ENCODE data around the gene SPHK2. TPM values are rescaled to one million over a fixed set of nuclear protein-coding genes. Genes with fewer than 3 reads are reported as not detected.
"Not testable (repeated sequence)": the region's sequence is repeated elsewhere in the genome, so short reads cannot be mapped to it uniquely, and the experiment has no call there.

SPHK2 gene
- total RNA-seq, 1 donor from 2014 or later = 8.0 TPM

DNA sequence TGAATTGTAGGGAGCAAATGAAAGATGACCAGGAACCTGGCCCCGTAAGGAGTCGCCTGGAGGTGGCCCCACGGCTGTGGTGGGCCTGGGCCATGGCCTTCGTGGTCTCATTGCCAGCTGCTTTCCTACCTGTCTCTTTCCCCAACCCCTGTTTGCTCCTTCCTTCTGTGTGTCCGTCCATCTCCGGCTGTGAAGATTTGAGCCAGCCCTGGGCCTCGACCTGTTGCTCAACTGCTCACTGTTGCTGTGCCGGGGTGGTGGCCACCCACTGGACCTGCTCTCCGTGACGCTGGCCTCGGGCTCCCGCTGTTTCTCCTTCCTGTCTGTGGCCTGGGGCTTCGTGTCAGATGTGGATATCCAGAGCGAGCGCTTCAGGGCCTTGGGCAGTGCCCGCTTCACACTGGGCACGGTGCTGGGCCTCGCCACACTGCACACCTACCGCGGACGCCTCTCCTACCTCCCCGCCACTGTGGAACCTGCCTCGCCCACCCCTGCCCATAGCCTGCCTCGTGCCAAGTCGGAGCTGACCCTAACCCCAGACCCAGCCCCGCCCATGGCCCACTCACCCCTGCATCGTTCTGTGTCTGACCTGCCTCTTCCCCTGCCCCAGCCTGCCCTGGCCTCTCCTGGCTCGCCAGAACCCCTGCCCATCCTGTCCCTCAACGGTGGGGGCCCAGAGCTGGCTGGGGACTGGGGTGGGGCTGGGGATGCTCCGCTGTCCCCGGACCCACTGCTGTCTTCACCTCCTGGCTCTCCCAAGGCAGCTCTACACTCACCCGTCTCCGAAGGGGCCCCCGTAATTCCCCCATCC, 9.4 kb downstream of the SPHK2 start:
- intact Hi-C loops (cut with micrococcal nuclease) = no loop called here
- H3K4me1 ChIP-seq = peaks cover 61% of the 10 kb centered on the region
- H3K27me3 ChIP-seq (ENCODE audit: low read depth) = no peaks in the 10 kb centered on the region
- H3K4me3 ChIP-seq = no peak overlapping the region
- peak overlapping the region; percentile 98 for H3K27ac ChIP-seq (replicated peaks)
- H3K36me3 ChIP-seq = peaks cover 16% of the 10 kb centered on the region
- TF ChIP-seq, protein P1, sequence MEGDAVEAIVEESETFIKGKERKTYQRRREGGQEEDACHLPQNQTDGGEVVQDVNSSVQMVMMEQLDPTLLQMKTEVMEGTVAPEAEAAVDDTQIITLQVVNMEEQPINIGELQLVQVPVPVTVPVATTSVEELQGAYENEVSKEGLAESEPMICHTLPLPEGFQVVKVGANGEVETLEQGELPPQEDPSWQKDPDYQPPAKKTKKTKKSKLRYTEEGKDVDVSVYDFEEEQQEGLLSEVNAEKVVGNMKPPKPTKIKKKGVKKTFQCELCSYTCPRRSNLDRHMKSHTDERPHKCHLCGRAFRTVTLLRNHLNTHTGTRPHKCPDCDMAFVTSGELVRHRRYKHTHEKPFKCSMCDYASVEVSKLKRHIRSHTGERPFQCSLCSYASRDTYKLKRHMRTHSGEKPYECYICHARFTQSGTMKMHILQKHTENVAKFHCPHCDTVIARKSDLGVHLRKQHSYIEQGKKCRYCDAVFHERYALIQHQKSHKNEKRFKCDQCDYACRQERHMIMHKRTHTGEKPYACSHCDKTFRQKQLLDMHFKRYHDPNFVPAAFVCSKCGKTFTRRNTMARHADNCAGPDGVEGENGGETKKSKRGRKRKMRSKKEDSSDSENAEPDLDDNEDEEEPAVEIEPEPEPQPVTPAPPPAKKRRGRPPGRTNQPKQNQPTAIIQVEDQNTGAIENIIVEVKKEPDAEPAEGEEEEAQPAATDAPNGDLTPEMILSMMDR (IDR thresholded peaks at IDR 0.05; ENCODE audit: borderline replicate concordance) = no peak
- H3K9me3 ChIP-seq (replicated peaks) = no peaks in the 10 kb centered on the region
- no peak for DNase-seq

DNA sequence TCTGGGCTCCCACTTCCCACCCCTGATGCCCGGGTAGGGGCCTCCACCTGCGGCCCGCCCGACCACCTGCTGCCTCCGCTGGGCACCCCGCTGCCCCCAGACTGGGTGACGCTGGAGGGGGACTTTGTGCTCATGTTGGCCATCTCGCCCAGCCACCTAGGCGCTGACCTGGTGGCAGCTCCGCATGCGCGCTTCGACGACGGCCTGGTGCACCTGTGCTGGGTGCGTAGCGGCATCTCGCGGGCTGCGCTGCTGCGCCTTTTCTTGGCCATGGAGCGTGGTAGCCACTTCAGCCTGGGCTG, 9.9 kb downstream of the SPHK2 start:
- Histone ChIP-seq H3K27me3 (ENCODE audit: low read depth) (no peaks in the 10 kb centered on the region), H3K4me1 (peaks cover 63% of the 10 kb centered on the region), H3K9me3 (replicated peaks) (no peaks in the 10 kb centered on the region), H3K4me3 (no peak overlapping the region), H3K36me3 (peaks cover 16% of the 10 kb centered on the region), H3K27ac (replicated peaks) (peak overlapping the region; percentile 98)
- intact Hi-C loops (cut with micrococcal nuclease) = no loop called here
- no peak for DNase-seq
- TF ChIP-seq, protein P1 (IDR thresholded peaks at IDR 0.05; ENCODE audit: borderline replicate concordance) = no peak

DNA sequence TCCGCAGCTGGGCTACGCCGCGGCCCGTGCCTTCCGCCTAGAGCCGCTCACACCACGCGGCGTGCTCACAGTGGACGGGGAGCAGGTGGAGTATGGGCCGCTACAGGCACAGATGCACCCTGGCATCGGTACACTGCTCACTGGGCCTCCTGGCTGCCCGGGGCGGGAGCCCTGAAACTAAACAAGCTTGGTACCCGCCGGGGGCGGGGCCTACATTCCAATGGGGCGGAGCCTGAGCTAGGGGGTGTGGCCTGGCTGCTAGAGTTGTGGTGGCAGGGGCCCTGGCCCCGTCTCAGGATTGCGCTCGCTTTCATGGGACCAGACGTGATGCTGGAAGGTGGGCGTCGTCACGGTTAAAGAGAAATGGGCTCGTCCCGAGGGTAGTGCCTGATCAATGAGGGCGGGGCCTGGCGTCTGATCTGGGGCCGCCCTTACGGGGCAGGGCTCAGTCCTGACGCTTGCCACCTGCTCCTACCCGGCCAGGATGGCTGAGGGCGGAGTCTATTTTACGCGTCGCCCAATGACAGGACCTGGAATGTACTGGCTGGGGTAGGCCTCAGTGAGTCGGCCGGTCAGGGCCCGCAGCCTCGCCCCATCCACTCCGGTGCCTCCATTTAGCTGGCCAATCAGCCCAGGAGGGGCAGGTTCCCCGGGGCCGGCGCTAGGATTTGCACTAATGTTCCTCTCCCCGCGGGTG, 10.4 kb downstream of the SPHK2 start:
- H3K4me3 ChIP-seq = peak overlapping the region; percentile 41

DNA sequence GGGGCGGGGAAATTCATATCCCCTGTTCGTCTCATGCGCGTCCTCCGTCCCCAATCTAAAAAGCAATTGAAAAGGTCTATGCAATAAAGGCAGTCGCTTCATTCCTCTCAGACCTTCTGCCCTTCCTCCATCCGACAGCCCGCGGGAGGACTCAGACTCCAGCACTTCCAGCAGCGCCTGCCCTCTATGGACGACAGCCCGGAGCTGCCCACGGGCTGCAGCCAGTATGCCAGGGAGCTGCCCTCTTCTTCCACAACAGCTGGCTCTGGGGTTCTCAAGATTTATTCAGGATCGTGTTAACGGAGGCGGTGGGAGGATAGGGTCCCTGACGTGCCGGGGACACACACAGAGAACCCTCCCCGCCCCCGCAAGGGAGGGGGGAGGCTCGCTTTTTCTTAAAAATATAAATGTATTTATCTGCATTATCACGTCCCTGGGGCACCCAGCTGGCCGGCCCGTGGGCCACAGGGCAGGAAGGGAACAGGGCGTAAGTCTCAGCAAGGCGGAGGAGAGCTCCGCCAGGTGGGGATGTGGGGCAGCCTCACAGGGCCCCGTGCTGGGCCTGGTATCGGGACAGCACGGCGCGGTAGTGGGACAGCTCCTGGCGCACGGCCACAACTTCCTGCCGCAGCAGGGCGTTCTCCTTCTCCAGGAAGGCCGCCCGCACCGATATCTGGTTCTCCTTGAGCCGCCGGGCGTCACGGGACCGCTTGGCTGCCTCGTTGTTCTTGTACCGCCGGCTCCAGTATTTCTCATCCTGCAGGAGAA, 11.2 kb downstream of the SPHK2 start:
- Histone ChIP-seq H3K27me3 (ENCODE audit: low read depth) (no peaks in the 10 kb centered on the region), H3K9me3 (replicated peaks) (no peaks in the 10 kb centered on the region), H3K4me1 (peaks cover 62% of the 10 kb centered on the region), H3K36me3 (peaks cover 16% of the 10 kb centered on the region), H3K4me3 (peak overlapping the region; percentile 41), H3K27ac (replicated peaks) (peak overlapping the region; percentile 98)
- peak; percentile 86 for DNase-seq
- intact Hi-C loops (cut with micrococcal nuclease) = no loop called here
- TF ChIP-seq, protein P1 (IDR thresholded peaks at IDR 0.05; ENCODE audit: borderline replicate concordance) = peak; percentile 43

More for the DNA sequence above, 10.4 kb downstream of the SPHK2 start:
- Histone ChIP-seq H3K27ac (replicated peaks) (peak overlapping the region; percentile 98), H3K36me3 (peaks cover 16% of the 10 kb centered on the region), H3K27me3 (ENCODE audit: low read depth) (no peaks in the 10 kb centered on the region), H3K4me1 (peaks cover 63% of the 10 kb centered on the region), H3K9me3 (replicated peaks) (no peaks in the 10 kb centered on the region)
- intact Hi-C loops (cut with micrococcal nuclease) = no loop called here
- DNase-seq = peak; percentile 54
- TF ChIP-seq, protein P1 (IDR thresholded peaks at IDR 0.05; ENCODE audit: borderline replicate concordance) = no peak

DNA sequence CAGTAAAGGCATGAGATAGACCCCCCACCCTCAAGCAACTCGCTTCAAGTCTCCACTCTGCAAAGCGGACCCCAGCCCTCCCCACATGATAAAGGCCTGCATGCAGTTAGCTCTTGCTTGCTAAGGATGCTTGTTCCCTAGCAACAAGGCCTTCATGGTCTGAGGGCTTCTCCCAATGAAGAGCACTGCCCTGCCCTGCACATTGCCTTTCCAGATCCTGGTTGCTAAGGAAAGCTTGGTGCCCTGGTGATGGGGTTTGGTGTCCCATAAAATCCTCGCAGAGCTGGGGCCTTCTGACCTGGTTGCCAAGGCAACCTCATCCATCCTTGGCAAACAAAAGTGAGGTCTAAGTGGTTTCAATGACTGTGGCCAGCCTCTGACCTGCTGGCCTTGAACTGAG, 11.9 kb downstream of the SPHK2 start:
- intact Hi-C loops (cut with micrococcal nuclease) = no loop called here
- Histone ChIP-seq H3K4me3 (peak overlapping the region; percentile 41), H3K36me3 (peaks cover 13% of the 10 kb centered on the region)

DNA sequence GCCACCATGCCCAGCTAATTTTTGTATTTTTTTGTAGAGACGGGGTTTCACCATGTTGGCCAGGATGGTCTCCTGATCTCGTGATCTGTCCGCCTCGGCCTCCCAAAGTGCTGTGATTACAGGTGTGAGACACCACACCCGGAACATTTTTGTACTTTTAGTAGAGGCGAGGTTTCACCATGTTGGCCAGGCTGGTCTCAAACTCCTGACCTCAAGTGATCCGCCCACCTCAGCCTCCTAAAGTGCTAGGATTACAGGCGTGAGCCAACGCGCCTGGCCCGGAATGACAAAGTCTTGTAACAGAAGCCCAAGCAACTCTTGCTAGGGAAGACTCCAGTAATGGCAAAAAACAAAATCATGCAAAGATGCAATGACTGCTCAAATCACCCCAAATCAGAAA, 13.0 kb downstream of the SPHK2 start:
- H3K27ac ChIP-seq (replicated peaks) = peak overlapping the region; percentile 98
- intact Hi-C loops (cut with micrococcal nuclease); H3K9me3 ChIP-seq (replicated peaks); H3K27me3 ChIP-seq (ENCODE audit: low read depth); DNase-seq; H3K4me3 ChIP-seq: not testable (repeated sequence)
- H3K4me1 ChIP-seq = peaks cover 78% of the 10 kb centered on the region
- H3K36me3 ChIP-seq = peaks cover 12% of the 10 kb centered on the region

More for the DNA sequence above, 11.9 kb downstream of the SPHK2 start:
- DNase-seq = no peak
- Histone ChIP-seq H3K27me3 (ENCODE audit: low read depth) (no peaks in the 10 kb centered on the region), H3K9me3 (replicated peaks) (no peaks in the 10 kb centered on the region), H3K4me1 (peaks cover 67% of the 10 kb centered on the region), H3K27ac (replicated peaks) (peak overlapping the region; percentile 98)
- TF ChIP-seq, protein P1 (IDR thresholded peaks at IDR 0.05; ENCODE audit: borderline replicate concordance) = no peak
